Thyroid gland (tissue), 4 donors: ENCODE data around the gene ARHGAP15.

ENCODE experiments used
- POLR2A ChIP-seq, 2 donors: fragments of 450-650 bp; IDR thresholded peaks; one replicate each; pipeline ENCODE4 v1.6.1; 2017; ENCODE audit warnings: antibody characterized with exemption in 2 of 2, mild to moderate bottlenecking in 2 of 2, moderate library complexity in 1 of 2
- TF ChIP-seq, protein P1 (sequence below), 6 experiments: fragments of 200-600 bp in 3 of 6; fragments of 450-650 bp in 3 of 6; sonication (generic) in 3 of 6; IDR thresholded peaks; one replicate each; pipeline ENCODE4 v1.5.1; 2016 to 2019; ENCODE audit warnings: antibody characterized with exemption in 6 of 6, mild to moderate bottlenecking in 2 of 6, inconsistent platforms in 1 of 6, moderate library complexity in 1 of 6

DNA sequence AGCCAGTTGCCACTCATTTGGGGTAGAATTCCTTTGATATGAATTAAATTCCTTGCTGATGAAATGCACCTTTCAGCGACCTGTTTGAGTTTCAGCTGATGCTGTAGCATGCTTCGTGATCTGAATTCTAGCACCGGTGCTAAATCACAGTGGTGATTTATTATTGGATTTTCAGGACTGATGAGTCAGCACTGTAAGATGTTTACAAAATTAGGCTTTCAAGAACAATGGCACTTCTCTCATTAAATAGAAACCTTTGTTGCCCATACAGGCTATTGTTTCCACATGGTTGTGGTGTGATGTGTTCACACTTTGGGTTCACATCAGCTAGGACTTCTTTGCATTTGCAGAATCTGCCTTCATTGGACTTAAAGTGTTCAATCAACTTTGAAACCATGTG, 687.7 kb downstream of the ARHGAP15 start:
- TF ChIP-seq, protein P1, sequence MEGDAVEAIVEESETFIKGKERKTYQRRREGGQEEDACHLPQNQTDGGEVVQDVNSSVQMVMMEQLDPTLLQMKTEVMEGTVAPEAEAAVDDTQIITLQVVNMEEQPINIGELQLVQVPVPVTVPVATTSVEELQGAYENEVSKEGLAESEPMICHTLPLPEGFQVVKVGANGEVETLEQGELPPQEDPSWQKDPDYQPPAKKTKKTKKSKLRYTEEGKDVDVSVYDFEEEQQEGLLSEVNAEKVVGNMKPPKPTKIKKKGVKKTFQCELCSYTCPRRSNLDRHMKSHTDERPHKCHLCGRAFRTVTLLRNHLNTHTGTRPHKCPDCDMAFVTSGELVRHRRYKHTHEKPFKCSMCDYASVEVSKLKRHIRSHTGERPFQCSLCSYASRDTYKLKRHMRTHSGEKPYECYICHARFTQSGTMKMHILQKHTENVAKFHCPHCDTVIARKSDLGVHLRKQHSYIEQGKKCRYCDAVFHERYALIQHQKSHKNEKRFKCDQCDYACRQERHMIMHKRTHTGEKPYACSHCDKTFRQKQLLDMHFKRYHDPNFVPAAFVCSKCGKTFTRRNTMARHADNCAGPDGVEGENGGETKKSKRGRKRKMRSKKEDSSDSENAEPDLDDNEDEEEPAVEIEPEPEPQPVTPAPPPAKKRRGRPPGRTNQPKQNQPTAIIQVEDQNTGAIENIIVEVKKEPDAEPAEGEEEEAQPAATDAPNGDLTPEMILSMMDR (IDR thresholded peaks at IDR 0.05), result no peak
- TF ChIP-seq POLR2A (IDR thresholded peaks at IDR 0.05), result no peak
